ENCODE data around the gene RUNX1. TPM values are rescaled to one million over a fixed set of nuclear protein-coding genes. Genes with fewer than 3 reads are reported as not detected.

The RUNX1 gene
- total and polyA plus RNA-seq, 2 donors: 18.5 to 29.6 TPM

DNA sequence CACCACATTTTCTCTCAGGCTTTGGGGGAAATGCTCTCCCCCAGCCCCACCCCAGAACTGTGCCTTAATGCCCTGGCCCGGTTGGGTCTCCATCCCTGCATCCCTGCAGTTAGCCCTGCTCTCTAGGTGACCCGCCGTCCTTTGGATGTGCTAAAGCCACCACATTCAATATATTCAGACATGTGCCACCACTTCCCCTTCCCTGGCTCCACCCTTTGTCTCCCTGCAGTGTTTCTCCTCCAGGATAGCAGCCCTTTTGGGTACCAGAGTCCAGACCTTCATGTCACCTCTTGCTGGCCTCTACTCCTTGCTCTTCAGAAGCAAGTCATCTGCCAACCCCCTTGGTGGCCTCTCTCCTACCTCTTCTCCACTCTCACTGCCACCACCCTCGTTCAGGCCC, 41.8 kb downstream of the RUNX1 start:
- Histone ChIP-seq H3K27me3 (ENCODE audit: control insufficient read depth in 2 of 2, insufficient read depth in 1 of 2, low read length in 1 of 2) (no peaks in the 10 kb centered on the region), H3K27ac (ENCODE audit: low read depth in 1 of 2, low read length in 1 of 2) (peak overlapping the region in 1 of 2 donors; percentile 13), H3K36me3 (ENCODE audit: control insufficient read depth in 2 of 2, insufficient read depth in 2 of 2, low read length in 1 of 2) (peaks cover 0 to 49% of the 10 kb centered on the region in 2 donors), H3K4me3 (ENCODE audit: low read length in 2 of 2) (no peak overlapping the region), H3K9me3 (ENCODE audit: control insufficient read depth in 2 of 2, insufficient read depth in 1 of 2, low read length in 1 of 2) (no peaks in the 10 kb centered on the region), H3K4me1 (ENCODE audit: control insufficient read depth in 2 of 2, insufficient read depth in 2 of 2, low read length in 2 of 2) (peaks cover 77 to 83% of the 10 kb centered on the region in 2 donors)
- no peak for DNase-seq (ENCODE audit: low read depth in 6 of 9, low spot score in 9 of 9)
- 83% methylated on average over 4 of the region's 4 CpGs for WGBS

DNA sequence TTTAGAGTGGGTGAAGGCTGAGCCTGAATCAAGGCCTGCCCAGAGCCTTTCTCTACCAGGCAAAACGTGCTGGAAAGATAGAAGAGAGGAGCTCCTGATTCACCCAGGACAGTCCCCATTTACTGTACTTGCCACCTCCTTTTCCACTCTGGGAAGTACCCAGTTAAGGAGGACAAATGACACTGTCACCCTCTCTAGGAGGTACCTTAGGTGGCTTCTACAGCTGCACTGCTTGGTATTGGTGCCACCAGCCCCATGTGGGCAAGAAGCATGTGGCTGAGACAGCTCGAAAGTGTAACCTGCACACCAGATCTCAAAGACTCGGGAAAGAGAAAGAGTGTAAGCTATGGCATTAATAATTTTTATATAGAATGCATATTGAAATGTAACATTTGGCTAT, 42.3 kb downstream of the RUNX1 start:
- 80% methylated on average over 3 of the region's 3 CpGs for WGBS
- no peak for DNase-seq (ENCODE audit: low read depth in 6 of 9, low spot score in 9 of 9)
- peaks cover 77 to 80% of the 10 kb centered on the region in 2 donors for H3K4me1 ChIP-seq (ENCODE audit: control insufficient read depth in 2 of 2, insufficient read depth in 2 of 2, low read length in 2 of 2)

DNA sequence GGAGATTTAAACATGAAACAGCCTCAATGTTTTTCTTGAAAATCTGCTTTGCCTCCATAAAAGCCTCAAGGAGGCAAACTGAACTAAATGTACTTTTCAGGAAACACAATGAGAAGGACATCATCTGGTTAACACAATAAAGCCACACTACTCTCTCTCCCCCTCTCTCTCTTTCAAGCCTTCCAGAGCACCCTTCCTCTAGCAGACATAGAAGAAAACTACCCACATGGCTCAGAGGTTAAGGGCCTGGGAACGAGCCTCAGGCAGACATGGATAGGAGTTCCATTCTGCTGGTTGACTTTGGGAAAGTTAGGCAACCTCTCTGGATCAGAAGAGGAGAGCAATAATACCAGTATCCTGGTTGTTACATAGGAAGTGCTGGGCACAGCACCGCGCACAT, 42.9 kb downstream of the RUNX1 start:
- WGBS: 80% methylated on average over 3 of the region's 3 CpGs
- Histone ChIP-seq H3K4me1 (ENCODE audit: control insufficient read depth in 2 of 2, insufficient read depth in 2 of 2, low read length in 2 of 2) (peaks cover 73 to 75% of the 10 kb centered on the region in 2 donors), H3K36me3 (ENCODE audit: control insufficient read depth in 2 of 2, insufficient read depth in 2 of 2, low read length in 1 of 2) (peaks cover 0 to 52% of the 10 kb centered on the region in 2 donors), H3K27me3 (ENCODE audit: control insufficient read depth in 2 of 2, insufficient read depth in 1 of 2, low read length in 1 of 2) (no peaks in the 10 kb centered on the region), H3K4me3 (ENCODE audit: low read length in 2 of 2) (no peak overlapping the region), H3K9me3 (ENCODE audit: control insufficient read depth in 2 of 2, insufficient read depth in 1 of 2, low read length in 1 of 2) (no peaks in the 10 kb centered on the region), H3K27ac (ENCODE audit: low read depth in 1 of 2, low read length in 1 of 2) (peak overlapping the region in 1 of 2 donors; percentile 54)
- no peak for DNase-seq (ENCODE audit: low read depth in 6 of 9, low spot score in 9 of 9)

More for the DNA sequence above, 42.3 kb downstream of the RUNX1 start:
- H3K27me3 ChIP-seq (ENCODE audit: control insufficient read depth in 2 of 2, insufficient read depth in 1 of 2, low read length in 1 of 2): no peaks in the 10 kb centered on the region
- no peak overlapping the region for H3K4me3 ChIP-seq (ENCODE audit: low read length in 2 of 2)
- peaks cover 0 to 52% of the 10 kb centered on the region in 2 donors for H3K36me3 ChIP-seq (ENCODE audit: control insufficient read depth in 2 of 2, insufficient read depth in 2 of 2, low read length in 1 of 2)
- H3K27ac ChIP-seq (ENCODE audit: low read depth in 1 of 2, low read length in 1 of 2): peak overlapping the region in 1 of 2 donors; percentile 54
- no peaks in the 10 kb centered on the region for H3K9me3 ChIP-seq (ENCODE audit: control insufficient read depth in 2 of 2, insufficient read depth in 1 of 2, low read length in 1 of 2)

DNA sequence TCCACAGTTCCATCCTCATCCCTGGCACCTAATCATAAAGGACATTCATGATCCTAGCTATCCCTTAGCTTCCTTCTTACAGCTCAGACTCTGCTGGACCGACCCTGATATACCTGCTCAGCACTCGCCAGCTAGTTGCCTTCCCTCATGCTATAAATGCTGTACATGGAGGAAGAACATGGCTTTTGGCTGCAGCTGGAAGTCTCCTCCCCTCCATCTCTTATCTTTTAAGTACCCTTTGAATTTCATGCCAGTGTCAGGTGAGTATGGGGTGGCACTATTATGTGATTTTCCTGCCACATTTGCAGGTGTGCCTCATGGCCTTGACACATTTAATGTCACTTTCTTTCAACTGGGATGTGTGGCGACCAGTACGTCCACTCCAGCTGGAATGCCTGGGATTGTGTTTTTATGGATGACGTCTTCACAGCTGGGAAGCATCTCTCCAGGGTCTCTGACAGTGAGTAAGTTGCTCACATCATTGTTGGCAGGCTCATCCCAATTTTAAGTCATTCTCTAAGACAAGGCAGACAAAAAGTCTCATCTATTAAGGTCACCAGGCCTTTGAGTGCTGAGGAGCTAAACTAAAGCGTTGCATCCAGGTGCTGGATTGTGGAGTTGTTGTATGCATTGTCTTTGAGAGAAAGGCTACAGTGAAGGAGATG, 43.4 kb downstream of the RUNX1 start:
- DNase-seq (ENCODE audit: low read depth in 6 of 9, low spot score in 9 of 9): peak in 1 of 9 donors; percentile 51
- Histone ChIP-seq H3K36me3 (ENCODE audit: control insufficient read depth in 2 of 2, insufficient read depth in 2 of 2, low read length in 1 of 2) (peaks cover 0 to 52% of the 10 kb centered on the region in 2 donors), H3K4me1 (ENCODE audit: control insufficient read depth in 2 of 2, insufficient read depth in 2 of 2, low read length in 2 of 2) (peaks cover 71% of the 10 kb centered on the region in 2 donors), H3K4me3 (ENCODE audit: low read length in 2 of 2) (no peak overlapping the region), H3K27me3 (ENCODE audit: control insufficient read depth in 2 of 2, insufficient read depth in 1 of 2, low read length in 1 of 2) (no peaks in the 10 kb centered on the region), H3K27ac (ENCODE audit: low read depth in 1 of 2, low read length in 1 of 2) (peak overlapping the region in 1 of 2 donors; percentile 54), H3K9me3 (ENCODE audit: control insufficient read depth in 2 of 2, insufficient read depth in 1 of 2, low read length in 1 of 2) (no peaks in the 10 kb centered on the region)
- WGBS: 65% methylated on average over 6 of the region's 6 CpGs

DNA sequence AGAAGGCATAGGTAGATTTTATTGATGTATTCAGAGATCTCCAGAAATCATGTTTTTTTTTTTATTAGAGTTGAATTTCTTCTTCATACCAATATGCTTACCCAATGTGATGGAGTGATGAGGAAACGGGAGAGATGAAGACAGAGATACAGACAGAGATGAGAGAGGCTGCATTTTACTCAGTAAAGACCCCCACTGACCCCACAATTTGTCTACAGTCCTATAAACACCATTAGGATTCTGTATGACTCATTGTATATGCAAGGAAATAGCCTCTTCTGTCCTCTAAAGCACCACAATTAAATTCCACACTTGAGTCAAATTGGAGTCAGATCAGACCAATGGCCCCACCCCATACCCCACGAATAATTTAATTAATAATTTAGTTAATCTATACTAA, 44.0 kb downstream of the RUNX1 start:
- Histone ChIP-seq H3K36me3 (ENCODE audit: control insufficient read depth in 2 of 2, insufficient read depth in 2 of 2, low read length in 1 of 2) (peaks cover 0 to 52% of the 10 kb centered on the region in 2 donors), H3K27ac (ENCODE audit: low read depth in 1 of 2, low read length in 1 of 2) (no peak overlapping the region), H3K4me1 (ENCODE audit: control insufficient read depth in 2 of 2, insufficient read depth in 2 of 2, low read length in 2 of 2) (peaks cover 68 to 71% of the 10 kb centered on the region in 2 donors), H3K27me3 (ENCODE audit: control insufficient read depth in 2 of 2, insufficient read depth in 1 of 2, low read length in 1 of 2) (no peaks in the 10 kb centered on the region), H3K9me3 (ENCODE audit: control insufficient read depth in 2 of 2, insufficient read depth in 1 of 2, low read length in 1 of 2) (no peaks in the 10 kb centered on the region), H3K4me3 (ENCODE audit: low read length in 2 of 2) (no peak overlapping the region)
- WGBS: 75% methylated on average over 2 of the region's 2 CpGs
- no peak for DNase-seq (ENCODE audit: low read depth in 6 of 9, low spot score in 9 of 9)

DNA sequence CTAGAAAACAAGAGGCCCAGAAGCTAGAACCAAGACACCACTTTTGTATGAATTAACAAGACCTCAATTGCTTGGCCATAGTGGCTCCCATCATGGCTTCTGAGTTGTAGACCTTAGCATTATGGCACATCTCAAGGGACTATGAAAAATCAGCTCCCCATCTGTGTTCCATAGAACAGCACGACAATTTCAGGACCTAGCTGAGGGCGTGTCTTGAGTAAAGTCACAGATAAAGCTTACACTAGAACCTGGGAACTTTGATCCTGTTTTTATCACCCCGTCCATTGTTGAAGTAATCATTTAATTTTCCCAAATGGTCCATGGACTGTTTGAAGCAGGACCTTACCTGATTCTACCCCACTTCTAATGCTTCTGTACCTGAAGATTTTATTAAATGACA, 44.8 kb downstream of the RUNX1 start:
- Histone ChIP-seq H3K27ac (ENCODE audit: low read depth in 1 of 2, low read length in 1 of 2) (no peak overlapping the region), H3K36me3 (ENCODE audit: control insufficient read depth in 2 of 2, insufficient read depth in 2 of 2, low read length in 1 of 2) (peaks cover under 1 to 48% of the 10 kb centered on the region in 2 donors), H3K4me1 (ENCODE audit: control insufficient read depth in 2 of 2, insufficient read depth in 2 of 2, low read length in 2 of 2) (peaks cover 67 to 70% of the 10 kb centered on the region in 2 donors), H3K27me3 (ENCODE audit: control insufficient read depth in 2 of 2, insufficient read depth in 1 of 2, low read length in 1 of 2) (no peaks in the 10 kb centered on the region), H3K4me3 (ENCODE audit: low read length in 2 of 2) (no peak overlapping the region), H3K9me3 (ENCODE audit: control insufficient read depth in 2 of 2, insufficient read depth in 1 of 2, low read length in 1 of 2) (no peaks in the 10 kb centered on the region)
- no peak for DNase-seq (ENCODE audit: low read depth in 6 of 9, low spot score in 9 of 9)
- WGBS: 92% methylated on average over 3 of the region's 3 CpGs

DNA sequence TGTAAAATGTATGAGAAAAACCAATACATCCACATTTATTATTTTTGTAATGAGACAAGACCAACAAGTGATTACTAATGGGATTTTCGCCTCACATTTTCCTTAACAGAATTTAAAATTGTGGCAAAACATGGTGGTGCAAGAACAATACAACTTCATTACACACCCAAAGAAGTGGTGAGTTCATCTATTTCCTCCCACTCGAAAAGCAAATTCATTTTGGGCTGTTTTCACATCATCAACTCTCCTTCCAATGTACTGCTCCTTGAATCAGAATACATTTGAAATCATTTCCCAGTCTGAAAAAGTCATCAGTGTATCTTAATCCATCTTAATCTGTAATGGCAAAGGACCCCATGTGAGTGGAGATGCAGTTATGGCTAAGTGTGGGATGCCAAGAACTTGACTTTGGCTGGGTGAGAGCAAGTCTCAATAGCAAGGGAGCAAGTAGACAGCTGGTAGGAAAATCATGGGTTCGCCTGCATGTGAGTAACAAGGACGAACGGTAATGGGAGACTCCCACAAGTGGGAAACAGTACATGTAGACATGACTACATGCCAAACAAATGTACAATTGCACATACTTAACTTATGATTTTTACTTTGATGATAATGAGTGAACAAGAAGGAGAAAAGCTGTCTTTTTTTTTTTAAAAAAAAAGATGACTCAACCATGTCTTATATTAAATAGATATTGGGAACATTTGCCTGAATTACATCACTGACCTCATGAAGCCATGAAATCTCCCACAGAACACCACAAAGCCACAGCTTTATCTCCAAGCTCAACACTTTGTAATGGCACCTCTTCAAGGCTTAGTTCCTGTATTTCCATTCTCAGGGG, 46.0 kb downstream of the RUNX1 start:
- Histone ChIP-seq H3K9me3 (ENCODE audit: control insufficient read depth in 2 of 2, insufficient read depth in 1 of 2, low read length in 1 of 2) (no peaks in the 10 kb centered on the region), H3K27ac (ENCODE audit: low read depth in 1 of 2, low read length in 1 of 2) (no peak overlapping the region), H3K27me3 (ENCODE audit: control insufficient read depth in 2 of 2, insufficient read depth in 1 of 2, low read length in 1 of 2) (no peaks in the 10 kb centered on the region), H3K4me3 (ENCODE audit: low read length in 2 of 2) (no peak overlapping the region), H3K4me1 (ENCODE audit: control insufficient read depth in 2 of 2, insufficient read depth in 2 of 2, low read length in 2 of 2) (peaks cover 65 to 69% of the 10 kb centered on the region in 2 donors), H3K36me3 (ENCODE audit: control insufficient read depth in 2 of 2, insufficient read depth in 2 of 2, low read length in 1 of 2) (peaks cover 6 to 51% of the 10 kb centered on the region in 2 donors)
- DNase-seq (ENCODE audit: low read depth in 6 of 9, low spot score in 9 of 9): no peak
- 98% methylated on average over 5 of the region's 5 CpGs for WGBS

DNA sequence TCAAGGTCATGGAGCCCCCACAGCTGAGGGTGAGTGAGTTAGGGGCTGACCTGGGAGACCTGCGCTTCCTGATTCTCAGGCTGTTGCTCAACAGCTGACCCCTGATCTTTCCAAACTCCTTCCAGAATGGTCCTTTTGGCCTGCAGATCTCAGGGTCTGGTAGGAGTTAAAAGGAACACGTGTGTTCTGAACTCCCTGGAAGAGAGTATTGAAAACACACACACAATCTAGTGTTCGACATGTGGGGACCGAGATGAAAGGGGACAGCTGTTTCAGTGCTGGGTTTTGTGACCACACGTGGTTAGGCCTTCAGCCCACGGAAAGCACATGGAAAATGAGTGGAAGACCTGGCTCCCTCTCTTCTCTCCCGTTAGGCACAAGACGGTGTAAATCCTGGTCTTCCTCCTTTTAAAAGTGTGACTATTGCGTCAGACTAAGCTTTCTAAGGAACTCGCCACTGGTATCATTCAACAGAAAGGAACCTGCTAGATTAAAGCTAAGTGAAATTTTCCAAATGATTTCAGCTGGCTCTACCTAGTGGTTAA, 49.6 kb downstream of the RUNX1 start:
- H3K27ac ChIP-seq (ENCODE audit: low read depth in 1 of 2, low read length in 1 of 2): peak overlapping the region; percentile 5 to 36
- H3K9me3 ChIP-seq (ENCODE audit: control insufficient read depth in 2 of 2, insufficient read depth in 1 of 2, low read length in 1 of 2): no peaks in the 10 kb centered on the region
- no peak overlapping the region for H3K4me3 ChIP-seq (ENCODE audit: low read length in 2 of 2)
- H3K36me3 ChIP-seq (ENCODE audit: control insufficient read depth in 2 of 2, insufficient read depth in 2 of 2, low read length in 1 of 2): peaks cover 6 to 43% of the 10 kb centered on the region in 2 donors
- 28% methylated on average over 10 of the region's 10 CpGs for WGBS
- peak in 1 of 9 donors; percentile 62 for DNase-seq (ENCODE audit: low read depth in 6 of 9, low spot score in 9 of 9)
- no peaks in the 10 kb centered on the region for H3K27me3 ChIP-seq (ENCODE audit: control insufficient read depth in 2 of 2, insufficient read depth in 1 of 2, low read length in 1 of 2)
- peaks cover 39 to 54% of the 10 kb centered on the region in 2 donors for H3K4me1 ChIP-seq (ENCODE audit: control insufficient read depth in 2 of 2, insufficient read depth in 2 of 2, low read length in 2 of 2)

DNA sequence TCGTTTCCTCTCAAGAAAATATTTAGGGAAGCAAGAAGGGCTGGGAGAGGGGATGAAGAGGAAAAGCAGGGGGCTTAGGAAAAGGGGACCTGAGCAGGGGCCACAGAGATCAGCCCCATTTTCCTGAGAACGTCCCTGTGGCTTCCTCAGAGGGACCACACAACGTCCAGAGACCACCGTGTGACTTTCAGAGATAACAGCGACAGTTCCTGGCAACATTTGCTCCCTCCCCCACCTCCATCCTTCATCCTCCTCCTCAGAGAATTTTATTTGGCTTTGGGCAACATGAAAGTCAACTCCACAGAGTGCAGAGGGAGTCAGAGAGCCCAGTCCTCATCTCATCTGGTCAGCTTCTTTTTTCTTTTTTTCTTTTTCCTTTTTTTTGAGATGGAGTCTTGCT, 50.9 kb downstream of the RUNX1 start:
- Histone ChIP-seq H3K27me3 (ENCODE audit: control insufficient read depth in 2 of 2, insufficient read depth in 1 of 2, low read length in 1 of 2) (no peaks in the 10 kb centered on the region), H3K27ac (ENCODE audit: low read depth in 1 of 2, low read length in 1 of 2) (peak overlapping the region in 1 of 2 donors; percentile 5), H3K4me3 (ENCODE audit: low read length in 2 of 2) (no peak overlapping the region), H3K36me3 (ENCODE audit: control insufficient read depth in 2 of 2, insufficient read depth in 2 of 2, low read length in 1 of 2) (peaks cover 6 to 38% of the 10 kb centered on the region in 2 donors), H3K4me1 (ENCODE audit: control insufficient read depth in 2 of 2, insufficient read depth in 2 of 2, low read length in 2 of 2) (peaks cover 31 to 51% of the 10 kb centered on the region in 2 donors), H3K9me3 (ENCODE audit: control insufficient read depth in 2 of 2, insufficient read depth in 1 of 2, low read length in 1 of 2) (no peaks in the 10 kb centered on the region)
- DNase-seq (ENCODE audit: low read depth in 6 of 9, low spot score in 9 of 9): no peak
- 39% methylated on average over 5 of the region's 5 CpGs for WGBS

Data from thymus (tissue), 11 donors.